Keratinocyte (primary cell): Measurements from ENCODE around the gene PLXDC2. TPM values are rescaled to one million over a fixed set of nuclear protein-coding genes. Genes with fewer than 3 reads are reported as not detected.

ENCODE experiments used
- DNase-seq: peaks from one replicate; pipeline ENCODE4 v3.0.0-alpha.2; 2011; ENCODE audit warnings: low read depth, missing footprints, low spot score
- FAIRE-seq: peaks from 2 replicates; lab custom pipeline; 2011; peaks lifted over from hg19 to GRCh38; lab: Jason Lieb, UNC
- H2AFZ ChIP-seq: 2 replicates; pipeline ENCODE4 v1.6.0; 2012; ENCODE audit warnings: low read length, control low read depth, inconsistent platforms; ENCODE audit not compliant: control insufficient read depth
- H3K27ac ChIP-seq: 2 replicates; pipeline ENCODE4 v1.5.1; 2011; ENCODE audit warnings: low read length; ENCODE audit not compliant: control insufficient read depth, insufficient read depth
- H3K27me3 ChIP-seq: 3 replicates; pipeline ENCODE4 v1.6.0; 2011; ENCODE audit warnings: low read length; ENCODE audit not compliant: control insufficient read depth, insufficient read depth; ENCODE audit errors: extremely low read depth
- H3K36me3 ChIP-seq, 2 experiments: 2 replicates in 1 of 2; 3 replicates in 1 of 2; pipeline ENCODE4 v1.5.1; 2011; ENCODE audit warnings: low read length in 2 of 2, mild to moderate bottlenecking in 1 of 2; ENCODE audit not compliant: control insufficient read depth in 2 of 2, insufficient read depth in 2 of 2; ENCODE audit errors: extremely low read depth in 1 of 2
- H3K4me1 ChIP-seq: 3 replicates; pipeline ENCODE4 v1.5.1; 2011; ENCODE audit warnings: low read length; ENCODE audit not compliant: control insufficient read depth, insufficient read depth; ENCODE audit errors: extremely low read depth
- H3K4me2 ChIP-seq: 3 replicates; pipeline ENCODE4 v1.6.0; 2011; ENCODE audit warnings: low read depth, low read length; ENCODE audit not compliant: control insufficient read depth, insufficient read depth; ENCODE audit errors: extremely low read depth
- H3K4me3 ChIP-seq, 3 experiments: fragments of 200-600 bp in 1 of 3; sonication (generic) in 1 of 3; 2 replicates in 2 of 3; 3 replicates in 1 of 3; pipeline ENCODE4 v1.5.1; 2011 to 2016; ENCODE audit warnings: low read length in 3 of 3, mild to moderate bottlenecking in 3 of 3, control low read depth in 2 of 3, inconsistent platforms in 1 of 3, low read depth in 1 of 3, mixed read lengths in 1 of 3, mixed run types in 1 of 3, moderate library complexity in 1 of 3; ENCODE audit not compliant: control insufficient read depth in 2 of 3, insufficient read depth in 2 of 3; ENCODE audit errors: extremely low read depth in 1 of 3
- H3K79me2 ChIP-seq: 2 replicates; pipeline ENCODE4 v1.6.0; 2012; ENCODE audit warnings: low read length; ENCODE audit not compliant: control insufficient read depth, insufficient read depth
- H3K9ac ChIP-seq: 3 replicates; pipeline ENCODE4 v1.6.0; 2011; ENCODE audit warnings: low read length; ENCODE audit not compliant: control insufficient read depth, insufficient read depth; ENCODE audit errors: extremely low read depth
- H3K9me1 ChIP-seq: 3 replicates; pipeline ENCODE4 v1.6.0; 2011; ENCODE audit warnings: low read length; ENCODE audit not compliant: control insufficient read depth, insufficient read depth; ENCODE audit errors: extremely low read depth
- H3K9me3 ChIP-seq: 2 replicates; pipeline ENCODE4 v1.5.1; 2012; ENCODE audit warnings: low read depth, low read length; ENCODE audit not compliant: control insufficient read depth
- H4K20me1 ChIP-seq: 3 replicates; pipeline ENCODE4 v1.6.0; 2011; ENCODE audit warnings: low read length; ENCODE audit not compliant: control insufficient read depth, insufficient read depth; ENCODE audit errors: extremely low read depth
- EZH2 ChIP-seq: IDR thresholded peaks from one replicate; pipeline ENCODE4 v1.6.1; 2012; ENCODE audit warnings: inconsistent platforms, mild to moderate bottlenecking, low read length, moderate library complexity
- dilution Hi-C: fragments of 300-500 bp; cut with MboI; formaldehyde crosslinking; loops from one replicate; pipeline ENCODE4 v1.7.0; 2020; ENCODE audit warnings: low sequenced_read_pairs; ENCODE audit not compliant: extremely low pct_ligation_motif_present
- polyA plus RNA-seq, 5 experiments: library from polyadenylated mRNA; depleted of rRNA in 3 of 5; stranded (reverse) in 3 of 5; stranded (forward) in 1 of 5; unstranded in 1 of 5; fragments of >200 nt; gene quantifications; 1 replicate in 1 of 5; 2 replicates in 3 of 5; 3 replicates in 1 of 5; pipeline versions ENCODE4 v1.2.1 to v1.2.3, GENCODE V29; 2011 to 2012; ENCODE audit warnings: missing spikeins in 2 of 5, low read depth in 1 of 5, low replicate concordance in 1 of 5
- TF ChIP-seq, protein P1 (sequence below), 3 experiments: IDR thresholded peaks in 1 of 3; conservative IDR thresholded peaks in 1 of 3; optimal IDR thresholded peaks in 1 of 3; 2 replicates in 2 of 3; 3 replicates in 1 of 3; pipeline versions ENCODE3 to v1.5.1; 2011; ENCODE audit warnings: low read length in 3 of 3, mild to moderate bottlenecking in 3 of 3, moderate library complexity in 2 of 3, control low read depth in 1 of 3, inconsistent platforms in 1 of 3; ENCODE audit not compliant: insufficient read depth in 2 of 3; ENCODE audit errors: extremely low read depth in 1 of 3

PLXDC2 gene
- polyA plus RNA-seq, 1 donor (not counting 4 experiments of a cell fraction or from before 2014, with no cell fraction given) = 12.9 TPM

DNA sequence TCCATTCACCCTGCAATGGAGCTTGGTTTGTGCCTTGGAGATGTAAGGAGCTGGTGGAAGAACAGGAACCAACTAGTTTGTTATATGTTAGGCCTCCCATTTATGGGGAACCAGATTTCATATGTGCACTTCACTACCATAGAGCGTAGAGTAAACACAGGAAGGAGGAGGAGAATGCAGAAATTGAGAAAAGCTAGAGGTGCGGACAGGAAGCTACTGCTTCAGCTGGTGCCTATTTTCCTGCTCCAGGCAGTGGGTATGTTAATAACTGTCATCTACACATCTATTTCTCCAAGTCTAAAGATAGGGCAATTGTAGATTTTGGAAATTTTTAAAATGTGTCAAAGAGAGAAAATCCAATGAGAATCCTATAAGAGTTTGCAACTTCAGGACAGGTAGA lies 482.2 kb downstream of the PLXDC2 start:
- H2AFZ ChIP-seq = no peak overlapping the region
- H3K27ac ChIP-seq = no peak overlapping the region
- H3K9ac ChIP-seq = no peak overlapping the region
- H3K9me3 ChIP-seq = no peaks in the 10 kb centered on the region
- TF ChIP-seq EZH2 = no peak
- TF ChIP-seq, protein P1, sequence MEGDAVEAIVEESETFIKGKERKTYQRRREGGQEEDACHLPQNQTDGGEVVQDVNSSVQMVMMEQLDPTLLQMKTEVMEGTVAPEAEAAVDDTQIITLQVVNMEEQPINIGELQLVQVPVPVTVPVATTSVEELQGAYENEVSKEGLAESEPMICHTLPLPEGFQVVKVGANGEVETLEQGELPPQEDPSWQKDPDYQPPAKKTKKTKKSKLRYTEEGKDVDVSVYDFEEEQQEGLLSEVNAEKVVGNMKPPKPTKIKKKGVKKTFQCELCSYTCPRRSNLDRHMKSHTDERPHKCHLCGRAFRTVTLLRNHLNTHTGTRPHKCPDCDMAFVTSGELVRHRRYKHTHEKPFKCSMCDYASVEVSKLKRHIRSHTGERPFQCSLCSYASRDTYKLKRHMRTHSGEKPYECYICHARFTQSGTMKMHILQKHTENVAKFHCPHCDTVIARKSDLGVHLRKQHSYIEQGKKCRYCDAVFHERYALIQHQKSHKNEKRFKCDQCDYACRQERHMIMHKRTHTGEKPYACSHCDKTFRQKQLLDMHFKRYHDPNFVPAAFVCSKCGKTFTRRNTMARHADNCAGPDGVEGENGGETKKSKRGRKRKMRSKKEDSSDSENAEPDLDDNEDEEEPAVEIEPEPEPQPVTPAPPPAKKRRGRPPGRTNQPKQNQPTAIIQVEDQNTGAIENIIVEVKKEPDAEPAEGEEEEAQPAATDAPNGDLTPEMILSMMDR (optimal IDR thresholded peaks at IDR 0.05 in 1 of 3, IDR thresholded peaks at IDR 0.05 in 1 of 3, conservative IDR thresholded peaks at IDR 0.05 in 1 of 3; ENCODE audit: extremely low read depth in 1 of 3, insufficient read depth in 2 of 3, low read length in 3 of 3) = no peak
- no peaks in the 10 kb centered on the region for H3K4me1 ChIP-seq
- no peaks in the 10 kb centered on the region for H3K27me3 ChIP-seq
- DNase-seq = no peak
- H3K4me3 ChIP-seq = no peak overlapping the region
- no peaks in the 10 kb centered on the region for H4K20me1 ChIP-seq
- no peaks in the 10 kb centered on the region for H3K36me3 ChIP-seq
- no peak for FAIRE-seq
- no peaks in the 10 kb centered on the region for H3K79me2 ChIP-seq
- dilution Hi-C loops = no loop called here
- H3K4me2 ChIP-seq = no peak overlapping the region
- H3K9me1 ChIP-seq = no peaks in the 10 kb centered on the region

DNA sequence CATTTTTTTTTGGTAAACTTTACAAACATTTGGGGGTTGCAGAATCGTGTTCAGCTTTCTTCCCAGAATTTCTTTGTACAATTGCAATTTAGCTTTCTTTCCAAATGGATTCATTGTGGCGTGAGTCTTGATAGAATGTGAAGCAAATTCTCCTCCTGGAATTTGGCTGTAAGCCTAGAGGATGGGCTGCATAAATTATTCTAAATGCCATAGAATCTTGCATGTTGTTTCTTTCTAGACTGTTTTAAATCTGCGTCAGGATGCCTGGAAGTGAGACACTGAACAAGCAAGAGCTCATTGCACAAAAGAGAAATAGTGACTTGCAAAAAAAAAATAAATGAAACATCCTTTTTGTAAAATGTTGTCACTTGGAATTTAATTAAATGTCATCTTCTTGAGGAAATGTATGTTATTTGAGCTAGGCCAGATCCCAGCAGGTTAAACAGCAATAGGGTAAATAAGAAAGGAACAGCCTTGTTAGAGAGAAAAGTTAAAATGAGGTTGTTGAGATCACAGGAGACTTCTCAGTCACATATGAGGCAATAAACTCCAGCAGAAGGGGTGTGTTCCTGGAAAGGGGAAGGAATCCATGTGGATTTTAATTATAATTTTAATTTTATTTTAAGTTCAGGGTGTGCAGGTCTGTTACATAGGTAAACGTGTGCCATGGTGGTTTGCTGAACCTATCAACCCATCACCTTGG lies 483.0 kb downstream of the PLXDC2 start:
- Histone ChIP-seq H3K9me1 (no peaks in the 10 kb centered on the region), H3K9me3 (no peaks in the 10 kb centered on the region), H3K27ac (no peak overlapping the region), H3K27me3 (no peaks in the 10 kb centered on the region), H3K9ac (no peak overlapping the region), H3K36me3 (no peaks in the 10 kb centered on the region), H4K20me1 (no peaks in the 10 kb centered on the region), H3K4me1 (no peaks in the 10 kb centered on the region), H2AFZ (no peak overlapping the region), H3K4me3 (no peak overlapping the region), H3K79me2 (no peaks in the 10 kb centered on the region), H3K4me2 (no peak overlapping the region)
- DNase-seq (no peak), FAIRE-seq (no peak)
- dilution Hi-C loops = no loop called here
- no peak for TF ChIP-seq EZH2
- TF ChIP-seq, protein P1 (optimal IDR thresholded peaks at IDR 0.05 in 1 of 3, IDR thresholded peaks at IDR 0.05 in 1 of 3, conservative IDR thresholded peaks at IDR 0.05 in 1 of 3; ENCODE audit: extremely low read depth in 1 of 3, insufficient read depth in 2 of 3, low read length in 3 of 3) = no peak
